HepG2 (cell line): Measurements from ENCODE around the gene TUBAL3. TPM values are rescaled to one million over a fixed set of nuclear protein-coding genes. Genes with fewer than 3 reads are reported as not detected.

ENCODE experiments used
- CENPT ChIP-seq: sonication (generic); formaldehyde crosslinking; IDR thresholded peaks from 2 replicates; pipeline ENCODE4 v1.8.0; 2022; ENCODE audit warnings: low read depth, mild to moderate bottlenecking, moderate library complexity, missing genetic modification reagents
- ETS1 ChIP-seq: sonication (generic); formaldehyde crosslinking; IDR thresholded peaks from 2 replicates; pipeline ENCODE4 v1.4.0; 2020; ENCODE audit warnings: missing genetic modification reagents
- HNRNPH1 ChIP-seq: fragments of 200-400 bp; formaldehyde crosslinking; optimal IDR thresholded peaks from 2 replicates; pipeline ENCODE3; 2017; ENCODE audit warnings: mild to moderate bottlenecking, low read depth, low read length
- JARID2 ChIP-seq: sonication (generic); formaldehyde crosslinking; IDR thresholded peaks from 2 replicates; pipeline ENCODE4 v1.8.1; 2023; ENCODE audit warnings: missing genetic modification reagents, inconsistent platforms; ENCODE audit not compliant: insufficient replicate concordance
- KAT8 ChIP-seq: IDR thresholded peaks from 2 replicates; pipeline ENCODE4 v1.6.1; 2016; ENCODE audit warnings: missing genetic modification reagents, missing compliant biosample characterization
- MED1 ChIP-seq: sonication (generic); formaldehyde crosslinking; IDR thresholded peaks from 2 replicates; pipeline ENCODE4 v1.4.0; 2020; ENCODE audit warnings: missing genetic modification reagents
- NR1H2 ChIP-seq: sonication (generic); formaldehyde crosslinking; IDR thresholded peaks from 2 replicates; pipeline ENCODE4 v1.8.1; 2022; ENCODE audit warnings: low read depth, missing genetic modification reagents, borderline replicate concordance
- NR2F2 ChIP-seq: IDR thresholded peaks from 2 replicates; pipeline ENCODE4 v1.6.1; 2012; ENCODE audit warnings: low read depth, inconsistent platforms, borderline replicate concordance
- RAD21 ChIP-seq: fragments of 450-650 bp; formaldehyde crosslinking; IDR thresholded peaks from 2 replicates; pipeline ENCODE4 v1.5.0; 2020; ENCODE audit warnings: mild to moderate bottlenecking
- RNF2 ChIP-seq: fragments of 450-650 bp; conservative IDR thresholded peaks from 2 replicates; pipeline ENCODE4 v1.6.1; 2016; ENCODE audit warnings: low read depth
- SP4 ChIP-seq: sonication (generic); formaldehyde crosslinking; IDR thresholded peaks from 2 replicates; pipeline ENCODE4 v1.8.1; 2023; ENCODE audit warnings: mild to moderate bottlenecking, missing genetic modification reagents
- STAT6 ChIP-seq: sonication (generic); formaldehyde crosslinking; IDR thresholded peaks from 2 replicates; pipeline ENCODE4 v1.4.0; 2020; ENCODE audit warnings: missing genetic modification reagents, mild to moderate bottlenecking, borderline replicate concordance
- TOE1 ChIP-seq: sonication (generic); formaldehyde crosslinking; IDR thresholded peaks from 2 replicates; pipeline ENCODE4 v1.4.0; 2020; ENCODE audit warnings: mild to moderate bottlenecking, missing genetic modification reagents
- TOPORS ChIP-seq: sonication (generic); formaldehyde crosslinking; IDR thresholded peaks from 2 replicates; pipeline ENCODE4 v1.8.0; 2023; ENCODE audit warnings: mild to moderate bottlenecking, missing genetic modification reagents
- ZMYM3 ChIP-seq: sonication (generic); formaldehyde crosslinking; IDR thresholded peaks from 2 replicates; pipeline ENCODE4 v1.5.1; 2020; ENCODE audit warnings: mild to moderate bottlenecking, missing genetic modification reagents
- ZNF160 ChIP-seq: sonication (generic); formaldehyde crosslinking; IDR thresholded peaks from 2 replicates; pipeline ENCODE4 v1.8.0; 2022; ENCODE audit warnings: mild to moderate bottlenecking, inconsistent platforms, missing genetic modification reagents
- ZNF251 ChIP-seq: sonication (generic); formaldehyde crosslinking; IDR thresholded peaks from 2 replicates; pipeline ENCODE4 v1.9.0; 2021; ENCODE audit warnings: mild to moderate bottlenecking, missing genetic modification reagents
- ZNF292 ChIP-seq: sonication (generic); formaldehyde crosslinking; IDR thresholded peaks from 2 replicates; pipeline ENCODE4 v1.8.1; 2022; ENCODE audit warnings: mild to moderate bottlenecking, low read depth, missing genetic modification reagents, borderline replicate concordance
- ZNF343 ChIP-seq: sonication (generic); formaldehyde crosslinking; IDR thresholded peaks from 2 replicates; pipeline ENCODE4 v1.4.0; 2020; ENCODE audit warnings: mild to moderate bottlenecking, missing genetic modification reagents
- ZNF430 ChIP-seq: sonication (generic); formaldehyde crosslinking; IDR thresholded peaks from 2 replicates; pipeline ENCODE4 v1.9.0; 2021; ENCODE audit warnings: mild to moderate bottlenecking, missing genetic modification reagents
- ZNF451 ChIP-seq: sonication (generic); formaldehyde crosslinking; IDR thresholded peaks from 2 replicates; pipeline ENCODE4 v1.5.0; 2020; ENCODE audit warnings: mild to moderate bottlenecking, missing genetic modification reagents
- ZNF615 ChIP-seq: sonication (generic); formaldehyde crosslinking; IDR thresholded peaks from 2 replicates; pipeline ENCODE4 v1.5.0; 2020; ENCODE audit warnings: mild to moderate bottlenecking, missing genetic modification reagents, borderline replicate concordance
- ZNF704 ChIP-seq: sonication (generic); formaldehyde crosslinking; IDR thresholded peaks from 2 replicates; pipeline ENCODE4 v1.8.1; 2023; ENCODE audit warnings: mild to moderate bottlenecking, inconsistent platforms, moderate library complexity, missing genetic modification reagents, borderline replicate concordance
- ZNF749 ChIP-seq: sonication (generic); formaldehyde crosslinking; IDR thresholded peaks from 2 replicates; pipeline ENCODE4 v1.8.0; 2022; ENCODE audit warnings: mild to moderate bottlenecking, missing genetic modification reagents, moderate library complexity, borderline replicate concordance
- polyA plus RNA-seq, 8 experiments: library from polyadenylated mRNA; depleted of rRNA in 3 of 8; stranded (reverse) in 7 of 8; unstranded in 1 of 8; fragments of >200 nt; fragmentation: Illumina TruSeq in 4 of 8; extraction: Trizol in 4 of 8; gene quantifications; 2 replicates each; pipeline versions ENCODE4 v1.2.1 to v1.2.3, GENCODE V29; 2011 to 2016; ENCODE audit warnings: low read depth in 4 of 8, missing spikeins in 1 of 8, mixed read lengths in 1 of 8; ENCODE audit not compliant: insufficient read depth in 1 of 8
- total RNA-seq, 5 experiments: library from RNA; depleted of rRNA; stranded (reverse); fragments of >200 nt; fragmentation: Illumina TruSeq; extraction: Trizol; gene quantifications; 2 replicates each; pipeline ENCODE4 v1.2.3, GENCODE V29; 2016; ENCODE audit warnings: low read depth in 1 of 5
- TF ChIP-seq, protein P1 (sequence below): sonication (generic); formaldehyde crosslinking; IDR thresholded peaks from 2 replicates; pipeline ENCODE4 v1.4.0; 2020; ENCODE audit warnings: missing genetic modification reagents

Gene TUBAL3
- total and polyA plus RNA-seq, 2 of the 13 experiments (the other 11 are each of a cell fraction or from before 2014, with no cell fraction given), result 0.07 to 0.26 TPM

DNA sequence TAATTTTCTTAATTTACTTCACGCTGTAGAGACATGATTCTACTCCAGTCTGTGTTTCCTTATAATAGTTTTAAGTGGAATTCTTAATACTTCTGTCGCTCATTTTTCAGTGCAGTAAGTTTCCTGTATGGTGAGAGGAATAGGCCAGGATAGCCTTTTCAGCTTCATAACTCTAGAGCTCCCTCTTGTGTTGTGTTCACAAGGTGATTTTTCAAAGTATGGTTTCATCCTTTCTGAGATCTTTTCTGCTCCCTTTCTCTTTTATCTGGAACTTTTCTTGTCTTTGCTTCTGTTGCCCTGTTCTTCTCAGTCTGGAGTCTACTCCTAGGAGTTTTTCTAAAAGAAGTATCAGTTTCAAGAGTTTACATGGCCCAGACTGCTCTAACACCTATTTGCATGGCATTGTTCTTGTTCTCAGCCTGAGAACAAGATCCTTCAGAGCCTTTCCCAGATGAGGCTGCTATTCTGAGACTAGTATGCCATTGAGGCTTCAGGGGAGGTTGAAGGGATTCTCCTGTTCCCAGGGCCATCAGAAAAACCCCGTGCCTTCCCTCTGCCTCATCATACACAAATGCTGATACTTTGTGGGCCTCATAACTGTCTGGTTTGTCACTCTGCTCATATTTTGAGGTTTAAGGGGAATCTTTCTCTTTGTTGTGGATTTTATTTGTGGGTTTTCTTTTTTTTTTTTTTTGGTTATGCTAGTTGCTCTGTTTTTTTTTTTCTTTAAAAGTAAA is 29.6 kb upstream of the TUBAL3 start (continued):
- TF ChIP-seq ZNF451 (CRISPR knock-in tag) (no peak), SP4 (CRISPR knock-in tag) (no peak), ZNF160 (CRISPR knock-in tag) (no peak), ZNF343 (CRISPR knock-in tag) (no peak), RNF2 (no peak), ZNF430 (CRISPR knock-in tag) (no peak), TOE1 (CRISPR knock-in tag) (no peak), ETS1 (CRISPR knock-in tag) (no peak), TOPORS (CRISPR knock-in tag) (no peak), KAT8 (CRISPR knock-in tag) (0 out of 2 replicates have a peak, but pooled peaks have one; percentile 23), HNRNPH1 (no peak), ZNF749 (CRISPR knock-in tag) (no peak), ZNF615 (CRISPR knock-in tag) (no peak), ZNF292 (CRISPR knock-in tag) (no peak), NR1H2 (no peak), CENPT (CRISPR knock-in tag) (no peak), NR2F2 (no peak), MED1 (CRISPR knock-in tag) (no peak), ZNF251 (no peak), ZNF704 (CRISPR knock-in tag) (no peak), JARID2 (CRISPR knock-in tag) (no peak), STAT6 (CRISPR knock-in tag) (no peak; the same call in 1 of the 2 replicates), ZMYM3 (no peak), RAD21 (peak; percentile 59; the same call in 1 of the 2 replicates)
- TF ChIP-seq, protein P1, sequence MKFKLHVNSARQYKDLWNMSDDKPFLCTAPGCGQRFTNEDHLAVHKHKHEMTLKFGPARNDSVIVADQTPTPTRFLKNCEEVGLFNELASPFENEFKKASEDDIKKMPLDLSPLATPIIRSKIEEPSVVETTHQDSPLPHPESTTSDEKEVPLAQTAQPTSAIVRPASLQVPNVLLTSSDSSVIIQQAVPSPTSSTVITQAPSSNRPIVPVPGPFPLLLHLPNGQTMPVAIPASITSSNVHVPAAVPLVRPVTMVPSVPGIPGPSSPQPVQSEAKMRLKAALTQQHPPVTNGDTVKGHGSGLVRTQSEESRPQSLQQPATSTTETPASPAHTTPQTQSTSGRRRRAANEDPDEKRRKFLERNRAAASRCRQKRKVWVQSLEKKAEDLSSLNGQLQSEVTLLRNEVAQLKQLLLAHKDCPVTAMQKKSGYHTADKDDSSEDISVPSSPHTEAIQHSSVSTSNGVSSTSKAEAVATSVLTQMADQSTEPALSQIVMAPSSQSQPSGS (CRISPR knock-in tag), result no peak
